GM12801 (cell line): Measurements from ENCODE around the gene RNF186.

Experiments used
- TF ChIP-seq, protein P1 (sequence below): IDR thresholded peaks from one replicate; pipeline ENCODE4 v1.5.1; 2011; ENCODE audit warnings: control low read depth; ENCODE audit not compliant: insufficient read length; ENCODE audit errors: extremely low read depth

RNF186 gene, protein sequence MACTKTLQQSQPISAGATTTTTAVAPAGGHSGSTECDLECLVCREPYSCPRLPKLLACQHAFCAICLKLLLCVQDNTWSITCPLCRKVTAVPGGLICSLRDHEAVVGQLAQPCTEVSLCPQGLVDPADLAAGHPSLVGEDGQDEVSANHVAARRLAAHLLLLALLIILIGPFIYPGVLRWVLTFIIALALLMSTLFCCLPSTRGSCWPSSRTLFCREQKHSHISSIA

GRCh38 chr1:19814681-19815503 lies at the start of gene RNF186:
RNF186 (minus strand) TSS chr1:19815283; CDS start chr1:19815101, 182 bp downstream.
- TF ChIP-seq, protein P1, sequence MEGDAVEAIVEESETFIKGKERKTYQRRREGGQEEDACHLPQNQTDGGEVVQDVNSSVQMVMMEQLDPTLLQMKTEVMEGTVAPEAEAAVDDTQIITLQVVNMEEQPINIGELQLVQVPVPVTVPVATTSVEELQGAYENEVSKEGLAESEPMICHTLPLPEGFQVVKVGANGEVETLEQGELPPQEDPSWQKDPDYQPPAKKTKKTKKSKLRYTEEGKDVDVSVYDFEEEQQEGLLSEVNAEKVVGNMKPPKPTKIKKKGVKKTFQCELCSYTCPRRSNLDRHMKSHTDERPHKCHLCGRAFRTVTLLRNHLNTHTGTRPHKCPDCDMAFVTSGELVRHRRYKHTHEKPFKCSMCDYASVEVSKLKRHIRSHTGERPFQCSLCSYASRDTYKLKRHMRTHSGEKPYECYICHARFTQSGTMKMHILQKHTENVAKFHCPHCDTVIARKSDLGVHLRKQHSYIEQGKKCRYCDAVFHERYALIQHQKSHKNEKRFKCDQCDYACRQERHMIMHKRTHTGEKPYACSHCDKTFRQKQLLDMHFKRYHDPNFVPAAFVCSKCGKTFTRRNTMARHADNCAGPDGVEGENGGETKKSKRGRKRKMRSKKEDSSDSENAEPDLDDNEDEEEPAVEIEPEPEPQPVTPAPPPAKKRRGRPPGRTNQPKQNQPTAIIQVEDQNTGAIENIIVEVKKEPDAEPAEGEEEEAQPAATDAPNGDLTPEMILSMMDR: no peak

DNA sequence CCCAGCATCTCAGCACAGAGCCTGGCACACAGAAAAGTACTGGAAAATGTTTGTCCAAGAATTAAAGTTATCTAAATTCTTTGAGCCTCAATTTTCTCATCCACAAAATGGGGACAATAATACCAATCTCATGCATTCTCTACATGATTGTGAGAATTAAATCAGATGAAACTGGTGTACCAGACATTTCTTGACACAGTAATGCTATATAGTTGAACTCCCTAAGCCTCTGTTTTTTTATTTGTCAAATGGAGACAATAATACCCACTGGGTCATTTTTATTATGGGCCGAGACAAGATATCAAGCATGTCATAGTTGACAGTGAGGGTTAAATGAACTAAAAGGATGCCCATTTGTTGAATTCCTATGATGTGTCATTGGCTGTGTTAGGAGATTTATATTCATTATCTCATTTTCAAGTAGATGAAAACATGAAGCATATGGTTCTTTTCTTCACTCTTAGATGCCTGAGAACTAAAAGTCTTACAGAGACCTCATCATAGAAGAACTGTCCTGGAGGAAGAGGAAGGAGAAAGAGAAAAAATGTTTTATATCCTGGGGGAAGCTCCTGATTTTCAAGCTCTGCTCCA lies 49.6 kb upstream of the RNF186 start:
- TF ChIP-seq, protein P1: no peak

GRCh38 chr1:19862944-19863343 lies 47.9 kb upstream of the RNF186 start:
- TF ChIP-seq, protein P1: no peak

- TF ChIP-seq, protein P1: no peak
These were observed 46.9 kb upstream of the RNF186 start for GRCh38 chr1:19861842-19862530.

- TF ChIP-seq, protein P1: no peak
These were observed 46.0 kb upstream of the RNF186 start for GRCh38 chr1:19861034-19861433.

DNA sequence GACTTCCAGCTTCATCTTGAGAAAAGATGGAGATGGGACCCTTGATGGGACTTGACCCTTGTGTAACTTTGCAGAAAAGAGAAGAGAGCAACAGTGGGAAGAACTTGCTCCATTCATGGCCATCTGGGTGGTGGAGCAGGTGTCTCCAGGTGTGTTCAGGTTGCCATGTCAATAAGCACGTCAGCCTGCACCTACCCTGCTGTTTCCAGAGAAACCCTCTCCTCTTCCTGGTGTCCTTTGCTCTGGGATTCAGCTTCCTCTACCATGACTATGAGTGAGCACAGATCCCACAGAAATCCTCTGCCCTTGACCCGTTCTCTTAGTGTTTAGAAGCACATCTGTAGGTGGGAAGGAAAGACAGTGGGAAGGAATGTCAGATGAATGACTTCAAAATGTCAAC lies 45.3 kb upstream of the RNF186 start:
- TF ChIP-seq, protein P1: no peak

GRCh38 chr1:19859876-19860275 lies 44.8 kb upstream of the RNF186 start:
- TF ChIP-seq, protein P1: no peak
